HK-2 (cell line): ENCODE measurements around the gene SLTM.
"Not testable (repeated sequence)": the region's sequence is repeated elsewhere in the genome, so short reads cannot be mapped to it uniquely, and the experiment has no call there.

Source experiments
- DNase-seq: peaks from one replicate; pipeline ENCODE4 v3.0.0-alpha.2; 2018; ENCODE audit not compliant: unreplicated experiment

Gene SLTM

DNA sequence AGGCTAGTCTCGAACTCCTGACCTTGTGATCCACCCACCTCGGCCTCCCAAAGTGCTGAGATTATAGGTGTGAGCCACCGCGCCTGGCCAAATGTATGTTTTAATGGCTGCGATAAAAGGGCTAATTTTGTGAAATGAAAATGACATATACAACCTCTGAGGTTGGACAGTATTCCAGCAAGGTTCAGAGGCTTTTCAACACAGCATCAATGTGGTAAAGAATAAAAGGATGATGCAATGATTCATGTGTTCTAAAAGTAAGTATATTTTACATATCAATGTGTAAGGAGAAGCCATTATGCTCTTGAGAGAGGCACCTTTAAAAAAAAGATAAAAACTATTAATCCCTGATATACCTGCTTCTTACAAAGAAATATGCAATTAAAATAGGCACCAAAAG is 6.7 kb downstream of the SLTM start:
- no peak for DNase-seq

DNA sequence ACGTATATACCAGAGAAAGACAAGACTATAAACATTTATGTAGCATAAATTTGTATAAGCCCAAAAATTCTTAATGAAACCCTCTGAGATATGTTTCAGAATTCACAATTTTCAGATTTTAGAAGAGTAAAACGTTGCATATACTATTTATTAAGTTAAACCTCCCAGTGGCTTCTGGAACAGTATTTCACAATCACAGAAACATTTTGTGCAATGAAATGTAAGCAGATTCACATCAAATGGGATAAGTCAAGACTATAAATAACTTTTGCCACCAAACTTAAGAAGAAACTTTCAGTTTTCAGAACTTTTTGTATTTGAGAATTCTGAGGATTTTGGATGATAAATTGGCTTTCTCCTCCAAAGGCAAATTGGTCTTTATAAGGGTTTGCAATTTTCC is 9.2 kb downstream of the SLTM start:
- DNase-seq: no peak

- no peak for DNase-seq
Observed at GRCh38 chr15:58923696-58924300, 9.7 kb downstream of the SLTM start.

DNA sequence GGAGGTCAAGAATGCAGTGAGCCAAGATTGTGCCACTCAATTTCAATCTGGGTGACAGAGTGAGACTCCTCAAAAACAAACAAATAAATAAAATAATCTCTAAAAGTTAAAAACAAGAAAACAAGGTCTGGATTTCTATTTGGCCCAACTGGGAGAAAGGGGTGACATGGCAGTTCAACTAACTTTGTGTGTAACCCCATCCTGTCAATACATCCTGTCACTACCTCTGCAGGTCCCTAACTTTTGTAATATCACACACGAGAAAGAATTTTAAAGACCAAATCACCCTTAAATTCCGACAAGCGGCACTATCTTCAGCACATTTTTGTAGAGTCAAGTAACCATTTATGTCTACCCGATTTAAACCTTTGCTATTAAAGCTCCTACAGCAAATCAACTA is 10.2 kb downstream of the SLTM start:
- no peak for DNase-seq

- no peak for DNase-seq
Observed at GRCh38 chr15:58921267-58921790, 12.2 kb downstream of the SLTM start.

DNA sequence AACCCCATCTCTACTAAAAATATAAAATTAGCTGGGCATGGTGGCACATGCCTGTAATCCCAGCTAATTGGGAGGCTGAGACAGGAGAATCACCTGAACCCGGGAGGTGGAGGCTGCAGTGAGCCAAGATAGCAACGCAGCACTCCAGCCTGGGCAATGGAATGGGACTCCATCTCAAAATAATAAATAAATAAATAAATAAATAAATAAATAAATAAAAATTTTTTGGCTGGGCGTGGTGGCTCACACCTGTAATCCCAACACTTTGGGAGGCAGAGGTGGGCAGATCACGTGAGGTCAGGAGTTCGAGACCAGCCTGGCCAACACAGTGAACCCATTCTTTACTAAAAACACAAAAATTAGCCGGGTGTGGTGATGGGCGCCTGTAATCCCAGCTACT is 13.0 kb downstream of the SLTM start:
- DNase-seq: not testable (repeated sequence)

DNA sequence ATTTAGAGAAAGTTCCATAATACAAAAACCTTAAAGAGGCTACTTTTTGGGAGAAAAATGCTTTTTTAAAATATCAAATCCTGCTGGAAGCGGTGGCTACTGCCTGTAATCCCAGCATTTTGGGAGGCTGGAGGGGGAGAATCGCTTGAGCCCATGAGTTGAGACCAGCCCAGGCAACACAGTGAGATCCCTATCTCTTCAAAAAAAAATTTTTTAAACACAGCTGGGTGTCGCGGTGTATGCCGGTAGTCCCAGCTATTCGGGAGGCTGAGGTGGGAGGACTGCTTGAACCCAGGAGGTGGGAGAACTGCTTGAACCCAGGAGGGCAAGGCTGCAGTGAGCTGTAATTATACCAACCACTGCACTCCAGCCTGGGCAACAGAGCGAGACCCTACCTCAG is 14.2 kb downstream of the SLTM start:
- no peak for DNase-seq

- no peak for DNase-seq
Observed at GRCh38 chr15:58918239-58918638, 15.2 kb downstream of the SLTM start.

DNA sequence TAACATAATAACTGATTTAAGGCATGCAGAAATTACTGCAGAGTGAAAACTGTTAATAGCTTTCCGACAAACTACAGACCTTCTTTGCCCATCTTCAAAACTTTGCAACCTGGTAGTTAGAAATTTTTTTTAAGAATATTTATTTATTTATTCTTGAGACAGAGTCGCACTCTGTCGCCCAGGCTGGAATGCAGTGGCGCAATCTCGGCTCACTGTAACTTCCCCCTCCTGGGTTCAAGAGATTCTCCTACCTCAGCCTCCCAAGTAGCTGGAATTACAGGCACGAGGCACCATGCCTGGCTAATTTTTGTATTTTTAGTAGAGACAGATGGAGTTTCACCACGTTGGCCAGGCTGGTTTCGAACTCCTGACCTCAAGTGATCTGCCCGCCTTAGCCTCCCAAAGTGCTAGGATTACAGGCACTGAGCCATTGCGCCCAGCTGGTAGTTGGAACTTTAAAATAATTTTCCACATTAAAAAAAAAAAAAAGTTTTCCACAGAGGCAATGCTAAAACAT is 15.8 kb downstream of the SLTM start:
- not testable (repeated sequence) for DNase-seq

DNA sequence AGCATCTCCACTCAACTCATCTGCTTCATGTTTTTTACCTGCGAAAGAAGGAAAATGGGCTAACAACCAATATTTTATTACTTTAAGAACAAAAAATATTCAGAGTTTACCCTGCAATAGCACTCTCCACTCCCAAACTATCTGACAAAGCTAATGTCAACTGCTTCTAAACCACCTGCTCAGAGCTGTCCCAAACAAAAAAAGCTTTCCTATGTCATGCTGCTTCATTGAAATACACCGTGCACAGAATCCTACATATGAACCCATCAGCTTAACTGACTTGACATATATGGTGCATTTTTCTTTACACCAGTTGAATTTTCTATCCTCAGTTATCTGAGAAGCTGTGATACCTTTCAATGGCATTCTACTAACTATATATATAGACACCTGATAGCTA is 16.5 kb downstream of the SLTM start:
- no peak for DNase-seq

- DNase-seq: no peak
Observed at GRCh38 chr15:58910456-58910855, 23.0 kb downstream of the SLTM start.

- no peak for DNase-seq
Observed at GRCh38 chr15:58909616-58910015, 23.9 kb downstream of the SLTM start.

GRCh38 chr15:58908550-58909309 is 24.7 kb downstream of the SLTM start:
- no peak for DNase-seq

GRCh38 chr15:58900631-58901030 is 32.8 kb downstream of the SLTM start:
- DNase-seq: no peak

GRCh38 chr15:58898150-58898680 is 35.3 kb downstream of the SLTM start:
- no peak for DNase-seq

DNA sequence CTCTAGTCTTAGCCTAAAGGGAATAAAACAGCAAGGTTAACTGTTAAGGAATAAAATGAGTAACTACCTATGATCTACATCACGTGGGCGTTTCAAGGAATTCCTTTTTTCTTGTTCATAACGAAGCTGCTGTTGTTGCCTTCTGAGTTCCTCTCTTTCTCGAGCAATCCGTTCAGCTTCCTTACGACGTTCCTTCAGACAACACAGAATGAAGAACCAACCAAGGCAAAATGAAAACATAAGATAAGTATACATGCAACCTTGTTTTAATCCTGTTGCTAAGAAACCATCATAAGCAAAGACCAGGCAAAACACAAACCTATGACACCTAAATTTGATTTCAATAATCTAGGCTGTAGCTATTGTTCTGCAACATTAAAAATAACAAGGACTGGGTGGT is 44.1 kb downstream of the SLTM start:
- no peak for DNase-seq

DNA sequence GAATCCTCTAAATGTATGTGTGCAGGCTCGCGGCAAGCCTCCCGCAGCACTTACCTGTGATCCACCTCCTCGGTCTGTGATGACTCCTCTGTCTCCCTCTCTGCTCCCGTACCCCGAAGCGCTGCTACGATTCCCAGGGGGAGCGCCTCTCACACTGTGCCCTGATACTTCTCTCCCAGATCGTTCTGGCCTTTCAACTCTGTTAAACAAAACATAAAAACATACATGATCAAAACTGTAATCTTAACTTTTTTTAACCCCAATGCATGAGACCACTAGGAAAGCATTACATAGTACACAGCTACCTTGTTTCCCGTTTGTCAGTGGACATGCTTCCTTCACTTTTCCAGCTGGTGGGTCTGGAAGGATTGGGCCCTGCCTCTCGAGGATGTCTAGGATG is 46.6 kb downstream of the SLTM start:
- DNase-seq: no peak

DNA sequence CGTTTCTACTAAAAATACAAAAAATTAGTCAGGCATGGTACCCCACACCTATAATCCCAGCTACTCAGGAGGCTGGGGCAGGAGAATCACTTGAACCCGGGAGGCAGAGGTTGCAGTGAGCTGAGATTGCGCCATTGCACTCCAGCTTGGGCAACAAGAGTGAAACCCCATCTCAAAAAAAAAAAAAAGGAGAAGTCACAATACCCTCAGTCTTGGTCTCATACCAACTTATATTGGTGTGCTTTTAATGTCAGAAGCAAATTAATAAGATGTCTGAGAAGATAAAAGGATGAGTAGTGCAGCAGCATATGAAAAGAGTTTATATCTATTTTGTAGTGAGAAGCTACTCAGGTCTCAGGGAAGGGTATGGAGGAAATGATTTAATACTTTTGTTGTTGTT is 49.6 kb downstream of the SLTM start:
- DNase-seq: not testable (repeated sequence)

GRCh38 chr15:58882243-58882642 is 51.2 kb downstream of the SLTM start:
- DNase-seq: no peak

GRCh38 chr15:58880320-58880719 is 53.2 kb downstream of the SLTM start:
- no peak for DNase-seq

DNA sequence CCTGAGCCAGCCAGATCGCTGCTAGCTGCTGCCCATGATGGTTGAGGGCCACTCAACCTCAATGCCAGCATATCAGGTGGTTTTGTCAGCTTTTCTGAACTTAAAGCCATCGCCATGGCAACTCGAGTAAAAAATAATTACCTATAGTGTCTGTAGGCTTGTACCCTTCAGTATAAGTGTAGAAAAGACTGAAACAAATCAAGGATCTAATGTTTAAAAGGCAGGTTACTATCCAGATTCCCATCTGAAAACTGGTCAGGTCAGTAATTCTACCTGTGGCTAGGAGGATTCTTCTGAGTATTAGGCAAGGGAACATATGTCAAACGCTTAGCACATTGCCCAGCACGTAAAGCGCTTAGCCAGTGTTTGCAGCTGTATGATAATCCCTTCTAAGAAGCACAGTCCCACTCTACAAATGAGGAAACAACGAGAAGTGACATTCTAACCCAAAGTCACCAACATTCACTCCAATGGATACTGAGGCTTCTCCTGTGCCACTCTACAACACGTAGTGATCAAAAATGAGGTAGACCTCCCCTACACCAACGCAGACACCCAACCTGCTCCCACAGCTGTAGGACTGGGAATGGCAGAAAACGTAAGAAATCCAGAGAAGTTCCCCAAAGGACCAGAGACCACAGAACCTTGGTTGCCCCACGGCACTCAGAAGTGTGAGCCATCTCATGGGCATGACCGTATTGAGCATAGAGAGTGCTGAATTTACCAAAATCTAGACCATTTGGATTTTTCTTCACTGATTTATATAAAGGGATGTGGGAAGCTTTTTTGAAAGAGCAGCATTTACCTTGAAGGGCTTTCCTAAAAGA is 55.3 kb downstream of the SLTM start:
- DNase-seq: no peak
